VCaP (cell line): ENCODE measurements around the gene PPFIA1.

Experiments used
- H3K27ac ChIP-seq: fragments of 450-650 bp; 2 replicates; pipeline ENCODE4 v1.5.1; 2017
- CTCF ChIP-seq: fragments of 450-650 bp; conservative IDR thresholded peaks from 2 replicates; pipeline ENCODE4 v1.5.1; 2017; ENCODE audit warnings: mild to moderate bottlenecking, moderate library complexity

The PPFIA1 gene

GRCh38 chr11:70372076-70372475 lies 101.6 kb downstream of the PPFIA1 start:
- H3K27ac ChIP-seq, result no peak overlapping the region
- TF ChIP-seq CTCF, result no peak

- no peak overlapping the region for H3K27ac ChIP-seq
- no peak for TF ChIP-seq CTCF
These were observed 106.1 kb downstream of the PPFIA1 start for GRCh38 chr11:70376621-70377020.

GRCh38 chr11:70377645-70378044 lies 107.2 kb downstream of the PPFIA1 start:
- no peak for TF ChIP-seq CTCF
- no peak overlapping the region for H3K27ac ChIP-seq

- 0 out of 2 replicates have a peak, but pooled peaks have one; percentile 9 for TF ChIP-seq CTCF
- H3K27ac ChIP-seq, result no peak overlapping the region
These were observed 108.1 kb downstream of the PPFIA1 start for GRCh38 chr11:70378506-70379134.

GRCh38 chr11:70381350-70381749 lies 110.9 kb downstream of the PPFIA1 start:
- no peak for TF ChIP-seq CTCF
- no peak overlapping the region for H3K27ac ChIP-seq

GRCh38 chr11:70381872-70382861 lies 111.7 kb downstream of the PPFIA1 start:
- no peak for TF ChIP-seq CTCF
- H3K27ac ChIP-seq, result no peak overlapping the region
